Fibroblast of mammary gland (primary cell): ENCODE results near the gene LRP6.
A peak's percentile ranks its signal among the peaks of the same experiment; 100 is the strongest.

Source experiments
- DNase-seq: peaks from one replicate; pipeline ENCODE4 v3.0.0-alpha.2; 2010; ENCODE audit warnings: low read depth
- H3K4me3 ChIP-seq: 2 replicates; pipeline ENCODE4 v1.5.1; 2011; ENCODE audit warnings: low read depth, mild to moderate bottlenecking, low read length, moderate library complexity; ENCODE audit not compliant: control insufficient read depth
- TF ChIP-seq, protein P1 (sequence below): conservative IDR thresholded peaks from 2 replicates; pipeline ENCODE4 v1.5.1; 2011; ENCODE audit warnings: low read depth, low read length, inconsistent platforms; ENCODE audit not compliant: control insufficient read depth, insufficient read depth

The LRP6 gene

DNA sequence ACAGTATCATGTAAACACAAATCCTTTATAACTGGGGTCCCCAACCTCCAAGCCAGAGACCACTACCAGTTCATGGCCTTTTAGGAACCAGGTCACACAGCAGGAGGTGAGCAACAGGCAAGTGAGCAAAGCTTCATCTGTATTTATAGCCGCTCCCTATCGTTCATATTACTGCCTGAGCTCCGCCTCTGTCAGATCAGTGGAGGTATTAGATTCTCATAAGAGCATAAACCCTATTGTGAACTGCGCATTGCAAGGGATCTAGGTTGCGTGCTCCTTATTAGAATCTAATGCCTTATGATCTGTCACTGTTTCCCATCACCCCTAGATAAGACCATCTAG is 49.9 kb downstream of the LRP6 start:
- H3K4me3 ChIP-seq, result no peak overlapping the region
- no peak for DNase-seq
- TF ChIP-seq, protein P1, sequence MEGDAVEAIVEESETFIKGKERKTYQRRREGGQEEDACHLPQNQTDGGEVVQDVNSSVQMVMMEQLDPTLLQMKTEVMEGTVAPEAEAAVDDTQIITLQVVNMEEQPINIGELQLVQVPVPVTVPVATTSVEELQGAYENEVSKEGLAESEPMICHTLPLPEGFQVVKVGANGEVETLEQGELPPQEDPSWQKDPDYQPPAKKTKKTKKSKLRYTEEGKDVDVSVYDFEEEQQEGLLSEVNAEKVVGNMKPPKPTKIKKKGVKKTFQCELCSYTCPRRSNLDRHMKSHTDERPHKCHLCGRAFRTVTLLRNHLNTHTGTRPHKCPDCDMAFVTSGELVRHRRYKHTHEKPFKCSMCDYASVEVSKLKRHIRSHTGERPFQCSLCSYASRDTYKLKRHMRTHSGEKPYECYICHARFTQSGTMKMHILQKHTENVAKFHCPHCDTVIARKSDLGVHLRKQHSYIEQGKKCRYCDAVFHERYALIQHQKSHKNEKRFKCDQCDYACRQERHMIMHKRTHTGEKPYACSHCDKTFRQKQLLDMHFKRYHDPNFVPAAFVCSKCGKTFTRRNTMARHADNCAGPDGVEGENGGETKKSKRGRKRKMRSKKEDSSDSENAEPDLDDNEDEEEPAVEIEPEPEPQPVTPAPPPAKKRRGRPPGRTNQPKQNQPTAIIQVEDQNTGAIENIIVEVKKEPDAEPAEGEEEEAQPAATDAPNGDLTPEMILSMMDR, result no peak

DNA sequence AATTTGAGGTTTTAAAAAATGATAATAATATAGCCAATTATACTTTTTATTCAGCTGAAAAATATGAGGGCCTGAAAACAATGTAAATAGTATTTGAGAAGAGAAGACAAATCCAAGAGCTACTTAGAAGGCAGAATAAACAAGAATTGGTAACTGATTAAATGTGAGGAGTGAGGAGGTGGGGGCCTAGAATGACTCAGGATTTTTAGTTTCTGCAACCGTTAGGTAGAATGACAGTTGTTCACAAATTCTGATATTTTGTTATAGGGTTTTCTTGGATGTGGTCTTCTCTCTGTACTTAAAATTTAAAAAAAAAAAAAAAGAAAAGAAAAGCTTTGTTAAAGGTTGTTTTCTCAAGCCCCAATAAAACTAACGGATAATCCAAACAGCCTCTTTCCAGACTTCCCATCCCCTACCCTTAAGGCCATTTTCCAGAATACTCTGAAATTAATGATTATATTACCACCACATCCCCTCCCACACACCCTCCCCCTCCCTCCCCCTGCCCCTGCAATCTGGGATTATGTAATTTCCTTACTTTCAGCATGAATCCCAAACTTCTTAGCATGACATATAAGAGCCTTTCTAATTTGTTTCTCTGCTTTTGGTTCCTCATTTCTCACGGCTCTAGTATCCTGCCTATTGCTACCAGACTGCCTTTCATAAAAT is 50.4 kb downstream of the LRP6 start:
- TF ChIP-seq, protein P1, result no peak
- H3K4me3 ChIP-seq, result no peak overlapping the region
- DNase-seq, result no peak

DNA sequence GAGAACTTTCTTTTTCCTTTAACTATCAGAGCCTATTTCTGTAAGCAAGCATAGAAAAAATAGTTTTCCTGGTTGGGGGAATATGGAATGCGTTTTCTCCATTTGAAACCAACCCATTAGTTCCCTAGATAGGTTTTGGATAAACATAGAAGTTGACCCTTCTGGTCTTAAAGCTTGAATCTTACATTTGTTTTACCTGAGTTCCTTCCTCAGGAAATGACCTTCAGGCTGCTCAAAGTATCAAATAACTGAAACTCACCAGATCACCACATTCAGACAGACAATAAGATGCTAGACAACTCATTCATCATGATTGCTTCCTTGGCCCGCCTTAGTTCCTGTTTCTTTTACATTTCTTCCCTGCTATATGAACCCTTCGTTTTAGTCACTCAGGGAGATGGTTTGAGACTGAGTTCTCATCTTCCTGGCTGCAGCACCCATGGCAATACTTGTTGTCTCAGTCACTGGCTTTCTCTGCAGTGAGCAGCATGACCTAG is 52.2 kb downstream of the LRP6 start:
- TF ChIP-seq, protein P1, result no peak
- peak; percentile 24 for DNase-seq
- no peak overlapping the region for H3K4me3 ChIP-seq

DNA sequence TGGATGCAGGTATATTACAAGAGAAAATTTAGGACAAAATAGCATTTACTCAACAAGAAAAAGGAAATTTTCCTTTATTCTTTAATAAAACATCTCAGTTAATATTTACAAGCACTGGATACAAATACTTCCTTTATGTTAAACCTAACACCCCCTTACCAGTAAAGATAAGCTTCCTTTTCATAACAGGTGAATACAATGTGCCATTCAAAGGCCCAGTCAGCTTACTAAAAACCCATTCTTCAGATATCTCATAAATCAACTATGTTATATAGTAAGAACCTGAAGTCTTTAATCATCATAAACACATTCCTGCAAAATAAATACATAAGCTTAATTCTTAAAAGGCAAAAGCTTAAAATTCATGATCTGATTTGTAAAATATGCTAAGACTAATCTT is 52.6 kb downstream of the LRP6 start:
- TF ChIP-seq, protein P1, result no peak
- H3K4me3 ChIP-seq, result no peak overlapping the region
- no peak for DNase-seq

DNA sequence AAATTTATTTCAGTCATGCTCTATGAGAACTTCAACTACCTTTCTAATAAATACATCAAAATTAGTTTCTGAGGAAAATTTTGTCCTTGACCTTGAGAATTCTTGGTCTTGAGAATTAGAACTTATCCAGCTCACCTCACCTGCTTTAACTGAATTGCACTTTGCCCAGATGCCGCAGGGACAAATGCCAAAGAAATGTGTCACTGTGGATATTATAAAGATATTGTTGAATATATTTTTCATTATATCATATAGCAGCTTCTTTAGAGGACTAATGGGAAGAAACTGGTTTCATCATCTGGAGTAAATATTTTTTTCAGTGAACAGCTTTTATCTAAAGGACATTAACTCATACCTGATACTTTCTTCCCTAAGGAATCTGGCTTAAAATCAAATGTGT is 54.1 kb downstream of the LRP6 start:
- DNase-seq, result no peak
- no peak overlapping the region for H3K4me3 ChIP-seq
- TF ChIP-seq, protein P1, result no peak

DNA sequence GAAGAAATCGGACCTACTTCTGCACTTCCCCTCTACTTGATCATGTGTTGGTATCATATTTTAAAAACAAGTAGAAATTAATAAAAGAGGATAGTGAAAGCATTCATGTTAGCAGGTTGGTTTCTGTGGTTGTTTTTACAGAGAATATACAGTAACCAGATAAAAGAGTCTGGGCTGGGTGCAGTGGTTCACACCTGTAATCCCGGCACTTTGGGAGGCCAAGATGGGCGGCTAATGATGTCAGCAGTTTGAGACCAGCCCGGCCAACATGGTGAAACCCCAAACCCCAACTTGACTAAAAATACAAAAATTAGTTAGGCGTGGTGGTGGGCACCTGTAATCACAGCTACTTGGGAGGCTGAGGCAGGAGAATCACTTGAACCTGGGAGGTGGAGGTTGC is 55.9 kb downstream of the LRP6 start:
- no peak overlapping the region for H3K4me3 ChIP-seq
- TF ChIP-seq, protein P1, result no peak
- no peak for DNase-seq

DNA sequence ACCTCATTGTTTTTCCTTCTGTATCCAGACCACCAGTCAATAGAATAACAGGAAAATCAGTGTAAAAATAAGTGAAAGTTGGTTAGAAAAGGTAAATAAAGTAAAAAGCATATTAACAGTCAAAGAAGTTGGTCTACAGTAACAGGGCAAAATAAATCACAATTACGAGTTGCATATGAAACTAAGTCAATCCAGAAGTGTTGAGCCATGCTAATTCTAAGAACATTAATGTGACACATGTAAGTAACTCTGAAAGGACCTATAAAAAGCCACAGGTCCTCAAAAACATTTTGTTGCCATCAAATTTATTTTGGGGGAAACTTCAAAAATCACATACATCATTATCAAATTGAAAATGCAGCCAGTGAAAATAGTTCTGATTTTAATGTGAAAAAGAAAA is 56.4 kb downstream of the LRP6 start:
- DNase-seq, result no peak
- no peak overlapping the region for H3K4me3 ChIP-seq
- TF ChIP-seq, protein P1, result no peak
